ENCODE measurements around the gene MRPL42. TPM values are rescaled to one million over a fixed set of nuclear protein-coding genes. Genes with fewer than 3 reads are reported as not detected.
A peak's percentile ranks its signal among the peaks of the same experiment; 100 is the strongest.
"Not testable (repeated sequence)": the region's sequence is repeated elsewhere in the genome, so short reads cannot be mapped to it uniquely, and the experiment has no call there.

MRPL42 gene
- total RNA-seq, 1 experiment from 2014 or later: 43.4 TPM

DNA sequence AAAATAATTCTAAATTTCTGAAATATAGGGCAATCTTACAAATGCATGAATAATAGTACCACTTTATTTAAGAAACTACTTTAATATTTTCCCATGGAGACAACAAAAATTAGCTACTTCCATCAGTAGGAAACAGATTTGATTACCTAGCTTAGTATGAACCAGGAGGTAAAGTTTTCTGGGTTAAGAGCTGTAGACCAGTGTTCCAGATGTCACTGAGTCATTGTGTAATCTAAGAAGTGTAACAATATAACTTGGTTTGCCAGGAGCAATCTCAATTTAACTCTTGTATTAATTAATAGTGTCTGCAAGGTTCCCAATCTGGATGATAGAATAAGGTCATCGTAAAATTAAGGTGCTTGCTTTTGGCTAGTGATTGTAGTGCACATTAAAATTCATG lies 31.5 kb downstream of the MRPL42 start:
- not testable (repeated sequence) for DNase-seq (ENCODE audit: low spot score)

- no peak for DNase-seq (ENCODE audit: low spot score)
These were observed 32.9 kb downstream of the MRPL42 start for GRCh38 chr12:93500201-93500600.

GRCh38 chr12:93500667-93501066 lies 33.4 kb downstream of the MRPL42 start:
- no peak for DNase-seq (ENCODE audit: low spot score)

GRCh38 chr12:93502802-93503623 lies 35.7 kb downstream of the MRPL42 start:
- DNase-seq (ENCODE audit: low spot score): peak; percentile 65

GRCh38 chr12:93507165-93507564 lies 39.9 kb downstream of the MRPL42 start:
- DNase-seq (ENCODE audit: low spot score): no peak

- DNase-seq (ENCODE audit: low spot score): no peak
These were observed 42.2 kb downstream of the MRPL42 start for GRCh38 chr12:93509506-93509905.

GRCh38 chr12:93514853-93515252 lies 47.5 kb downstream of the MRPL42 start:
- DNase-seq (ENCODE audit: low spot score): no peak

- DNase-seq (ENCODE audit: low spot score): no peak
These were observed 51.4 kb downstream of the MRPL42 start for GRCh38 chr12:93518725-93519124.

DNA sequence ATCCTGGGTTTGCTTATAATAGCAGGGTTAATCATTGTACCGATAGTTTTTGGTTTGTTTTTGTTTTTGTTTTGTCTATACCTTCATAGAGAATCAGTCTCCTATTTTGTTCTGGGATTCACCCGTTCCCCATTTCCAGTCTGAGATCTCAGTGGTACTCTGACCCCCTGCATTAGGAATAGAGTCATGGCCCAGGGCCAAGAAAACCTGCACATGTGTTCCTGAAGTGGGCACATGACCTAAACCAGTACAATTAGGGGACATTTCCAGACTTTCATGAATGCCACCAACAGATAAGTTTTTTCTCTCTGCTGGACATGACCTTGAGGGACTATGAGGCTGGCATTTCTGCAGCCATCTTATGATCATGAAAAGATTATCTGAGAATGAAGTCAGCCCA lies 52.5 kb downstream of the MRPL42 start:
- no peak for DNase-seq (ENCODE audit: low spot score)

DNA sequence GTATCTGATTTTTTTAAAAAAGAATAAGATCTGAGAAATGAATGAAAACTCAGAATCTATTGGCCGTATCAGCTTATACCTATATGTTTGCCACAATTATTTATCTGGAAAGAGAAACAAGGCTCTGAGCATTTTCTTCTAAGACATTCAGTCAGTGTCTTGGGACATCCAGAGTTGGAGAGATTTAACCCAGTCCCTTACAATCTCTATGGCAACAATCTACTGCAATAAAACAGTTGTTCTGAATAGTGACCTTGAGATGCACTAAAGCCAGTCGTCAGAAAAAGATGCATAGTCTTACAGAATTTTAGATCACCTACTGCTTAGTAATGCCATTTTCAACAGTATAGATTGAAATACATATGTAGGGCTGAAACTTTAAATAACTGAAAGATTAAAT lies 53.1 kb downstream of the MRPL42 start:
- no peak for DNase-seq (ENCODE audit: low spot score)

DNA sequence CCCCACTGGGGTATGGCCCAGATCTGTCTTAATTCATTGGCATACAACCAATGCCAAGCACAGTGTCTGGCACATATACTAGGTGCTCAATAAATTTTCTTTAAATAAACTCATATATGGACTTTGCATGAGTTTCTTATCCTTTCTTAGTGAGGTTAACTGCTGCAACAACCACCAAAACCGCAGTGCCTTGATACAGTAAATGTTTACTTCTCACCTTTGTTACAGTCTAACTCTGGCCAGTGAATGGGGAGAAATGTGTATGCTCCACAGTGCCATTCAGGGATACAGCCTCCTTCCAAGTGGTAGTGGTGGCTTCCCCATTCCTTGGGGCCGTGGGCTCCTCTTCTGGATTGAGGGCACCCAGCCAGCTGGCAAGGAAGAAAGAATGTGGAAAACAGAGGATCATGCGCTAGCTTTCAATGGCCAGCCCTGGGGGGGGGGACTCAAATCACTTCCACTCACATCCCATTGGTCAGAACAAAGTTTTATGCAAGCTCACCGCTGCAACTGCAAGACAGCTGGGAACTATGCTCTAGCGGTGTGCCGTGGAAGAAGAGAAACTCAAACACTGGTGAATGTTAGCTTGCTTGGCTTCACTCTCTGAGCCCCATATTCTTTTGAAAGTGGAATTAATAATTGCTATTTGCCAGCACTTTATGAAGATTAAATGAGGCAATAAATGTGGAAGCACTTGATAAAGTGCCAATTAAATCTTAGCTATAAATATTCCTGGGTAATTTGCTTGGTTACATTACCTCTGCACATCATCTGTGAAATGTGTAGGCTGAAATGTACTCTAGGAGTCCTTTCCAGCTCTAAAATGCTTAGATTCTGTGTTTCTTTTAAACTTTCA lies 54.1 kb downstream of the MRPL42 start:
- no peak for DNase-seq (ENCODE audit: low spot score)

DNA sequence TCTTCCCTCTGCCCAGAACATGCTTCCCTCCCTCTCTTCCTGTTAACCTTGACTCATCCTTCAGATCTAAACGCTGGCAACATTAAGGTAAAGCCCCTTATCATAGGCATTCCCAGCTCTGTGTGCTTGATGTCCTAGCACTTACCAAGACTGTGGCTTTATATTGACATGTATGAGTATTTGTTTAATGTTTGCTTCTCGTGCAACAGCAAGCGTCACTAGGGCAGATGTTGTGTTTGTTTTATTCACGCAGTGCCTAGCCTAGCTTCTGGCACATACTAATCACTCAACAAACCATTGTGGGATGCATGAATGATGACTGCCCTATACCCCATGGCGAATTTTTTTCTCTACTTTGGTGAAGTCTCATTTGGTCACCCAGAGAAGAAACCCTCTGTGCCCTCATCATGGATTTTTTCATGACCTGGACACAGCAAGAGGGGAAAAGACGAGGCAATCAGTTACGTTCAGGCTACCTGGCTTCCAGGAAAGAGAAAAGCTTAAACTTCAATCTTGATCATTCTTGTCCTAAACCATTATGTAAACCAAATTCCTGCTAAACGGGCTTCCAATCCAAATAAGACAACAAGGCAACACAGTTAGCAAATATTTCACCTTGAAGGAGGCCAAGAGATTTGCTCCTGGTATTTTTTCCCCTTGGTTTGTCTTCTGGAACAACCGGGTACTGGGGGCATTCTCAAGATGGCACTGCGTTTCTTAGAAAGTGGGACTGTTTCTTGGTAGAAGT lies 57.2 kb downstream of the MRPL42 start:
- no peak for DNase-seq (ENCODE audit: low spot score)

DNA sequence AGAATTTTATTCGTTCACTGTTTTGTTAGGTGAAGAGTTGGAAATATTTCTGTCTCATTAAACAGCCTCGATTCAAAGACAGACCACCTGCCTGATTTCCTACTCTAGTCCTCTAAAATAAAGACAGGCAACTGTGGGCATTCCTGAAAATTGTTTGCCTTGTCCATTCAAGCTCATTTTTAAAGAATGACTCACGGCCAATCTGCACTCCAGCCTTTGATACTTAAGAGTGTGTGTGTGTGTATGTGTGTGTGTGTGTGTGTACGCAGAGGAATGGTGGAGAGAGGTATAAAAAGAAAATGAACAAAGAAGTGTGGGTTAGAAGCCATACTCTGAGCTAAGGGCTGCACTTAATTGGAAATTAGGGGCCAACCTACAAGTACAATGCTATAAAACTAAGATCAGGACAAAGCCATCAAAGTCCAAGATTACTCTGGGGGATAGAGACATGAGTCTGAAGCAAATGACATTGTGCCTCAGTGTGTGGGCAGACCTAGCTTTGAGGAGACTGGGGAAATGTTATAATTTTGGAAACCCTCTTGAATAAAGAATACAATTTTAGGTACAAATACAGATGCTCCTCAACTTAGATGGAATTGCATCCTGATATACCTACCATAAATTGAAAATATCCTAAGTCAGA lies 59.6 kb downstream of the MRPL42 start:
- peak; percentile 40 for DNase-seq (ENCODE audit: low spot score)

DNA sequence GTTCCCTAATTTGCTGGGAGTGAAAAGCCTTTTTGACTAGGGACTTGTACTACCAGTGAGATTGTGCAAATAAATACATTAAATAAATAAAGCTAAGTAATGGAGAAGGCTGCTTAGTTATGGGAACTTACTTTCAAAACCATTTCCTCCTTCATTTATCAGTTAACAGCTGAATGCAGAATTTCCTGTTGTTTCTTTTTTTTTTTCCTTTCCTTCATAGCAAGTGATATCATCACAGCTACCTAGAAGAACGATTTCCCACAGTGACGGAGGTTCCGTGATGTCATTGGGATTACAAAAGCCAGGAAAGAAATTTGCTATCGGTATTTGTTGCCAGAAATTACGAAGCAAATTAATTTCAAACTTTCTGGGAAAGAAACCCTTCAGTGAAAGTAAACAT lies 63.0 kb downstream of the MRPL42 start:
- DNase-seq (ENCODE audit: low spot score): no peak

GRCh38 chr12:93533310-93533709 lies 66.0 kb downstream of the MRPL42 start:
- no peak for DNase-seq (ENCODE audit: low spot score)

GRCh38 chr12:93536111-93536765 lies 68.9 kb downstream of the MRPL42 start:
- DNase-seq (ENCODE audit: low spot score): no peak

DNA sequence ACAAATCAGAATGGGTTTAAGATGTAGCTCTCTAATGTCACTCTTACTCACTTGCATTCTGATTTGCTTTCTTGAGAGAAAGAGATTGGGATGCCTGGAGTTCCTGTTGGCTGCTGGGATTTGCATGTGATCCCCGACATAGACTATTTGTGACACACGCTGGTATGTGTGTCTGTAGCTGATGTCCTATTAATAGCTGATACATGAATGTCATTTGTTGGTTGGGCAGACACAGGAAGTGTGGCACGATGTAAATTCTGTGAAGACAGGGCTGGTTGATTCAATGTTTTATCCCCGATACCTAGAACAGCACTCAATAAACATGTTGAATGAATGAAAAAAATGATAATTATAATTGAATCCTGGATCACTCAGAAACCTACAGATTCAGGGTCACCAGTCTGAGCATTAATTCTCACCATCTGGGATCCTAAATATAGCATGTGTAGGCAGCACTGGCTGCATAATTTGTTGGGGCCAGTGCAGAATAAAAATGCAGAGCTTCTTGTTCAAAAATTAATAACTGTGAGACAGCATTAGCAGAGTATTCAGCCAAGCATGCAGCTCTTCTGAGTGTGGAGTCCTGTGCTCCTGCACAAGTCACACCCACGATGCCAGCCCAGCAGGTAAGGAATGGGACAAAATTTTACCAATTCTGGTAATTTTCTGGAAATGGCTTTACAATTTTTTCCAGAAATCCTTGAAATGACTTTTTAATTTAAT lies 69.6 kb downstream of the MRPL42 start:
- DNase-seq (ENCODE audit: low spot score): no peak

DNA sequence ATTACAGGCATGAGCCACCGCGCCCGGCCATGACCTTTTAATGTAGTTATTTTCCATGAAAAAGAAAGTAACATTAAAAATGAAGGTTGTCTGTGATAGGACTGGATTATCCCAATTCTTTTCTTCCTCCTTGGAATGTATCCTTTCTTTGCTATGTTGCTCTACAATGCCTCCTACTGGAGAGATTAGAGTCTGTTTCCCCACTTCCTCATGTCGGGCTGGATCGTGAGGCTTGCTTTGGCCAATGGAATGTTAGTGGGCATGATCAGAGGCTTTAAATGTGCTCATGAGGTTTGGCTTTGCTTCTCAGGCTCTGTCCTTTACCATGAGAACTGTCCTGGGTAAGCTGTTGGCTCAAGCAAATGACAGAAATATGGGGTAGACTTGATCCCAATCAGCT lies 70.5 kb downstream of the MRPL42 start:
- DNase-seq (ENCODE audit: low spot score): no peak

DNA sequence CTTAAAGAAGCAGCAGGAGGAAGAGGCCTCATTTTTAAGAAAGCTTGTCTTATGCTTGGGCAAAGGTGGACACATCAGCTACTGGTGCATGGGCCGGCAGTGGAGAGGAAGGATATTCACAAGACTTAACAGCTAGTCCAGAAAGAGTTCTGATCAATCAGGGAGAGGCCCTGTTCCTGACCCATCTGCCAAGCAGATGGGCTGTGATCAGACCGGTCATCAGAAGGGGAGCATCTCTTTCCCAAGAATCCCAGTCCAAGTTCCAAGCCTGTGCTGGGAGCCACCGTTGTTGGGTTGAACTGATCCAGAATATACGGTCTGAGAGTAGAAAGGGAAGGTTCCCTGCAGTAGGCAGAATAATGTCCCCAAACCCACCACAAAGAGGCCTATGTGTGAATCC lies 72.5 kb downstream of the MRPL42 start:
- no peak for DNase-seq (ENCODE audit: low spot score)

DNA sequence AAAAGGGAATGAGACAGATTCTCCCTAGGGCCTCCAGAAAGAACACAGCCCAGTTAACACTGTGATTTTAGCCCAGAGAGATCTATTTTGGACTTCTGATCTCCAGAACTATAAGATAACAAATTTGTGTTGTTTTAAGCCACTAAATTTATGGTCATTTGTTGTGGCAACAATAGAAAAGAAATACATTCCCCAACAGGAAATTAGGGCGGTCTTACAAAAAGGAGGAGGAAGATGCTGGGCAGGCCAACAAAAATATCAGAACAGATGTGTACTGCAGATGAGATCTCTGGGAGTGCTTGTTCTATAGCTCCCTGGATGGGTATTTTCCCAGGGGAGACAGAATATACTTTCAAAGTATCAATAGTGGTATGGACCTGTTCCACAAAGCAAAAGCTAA lies 73.2 kb downstream of the MRPL42 start:
- DNase-seq (ENCODE audit: low spot score): no peak

All from HT-29 (cell line).